HG02840 (cell line): Measurements from ENCODE around the gene DNMT1.
"Not testable (repeated sequence)": the region's sequence is repeated elsewhere in the genome, so short reads cannot be mapped to it uniquely, and the experiment has no call there.

ENCODE experiments used
- ATAC-seq: cut with Tn5 transposase; IDR thresholded peaks from one replicate; pipeline ENCODE4 v1.9.1; 2021; ENCODE audit warnings: mild to moderate bottlenecking, moderate library complexity, moderate number of reproducible peaks; ENCODE audit not compliant: unreplicated experiment, low FRiP score

Gene DNMT1

DNA sequence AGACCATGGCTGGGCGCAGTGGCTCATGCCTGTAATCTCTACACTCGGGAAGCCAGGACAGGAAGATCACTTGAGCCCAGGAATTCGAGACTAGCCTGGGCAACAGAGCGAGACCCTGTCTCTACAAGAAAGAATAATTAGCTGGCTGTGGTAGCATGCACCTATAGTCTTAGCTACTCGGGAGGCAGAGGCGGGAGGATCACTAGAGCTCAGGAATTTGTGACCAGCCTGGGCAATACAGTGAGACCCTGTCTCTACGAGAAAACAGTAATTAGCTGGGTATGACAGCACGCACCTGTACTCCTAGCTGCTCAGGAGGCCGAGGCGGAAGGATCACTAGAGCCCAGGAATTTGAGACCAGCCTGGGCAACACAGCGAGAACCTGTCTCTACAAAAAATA lies 7.4 kb downstream of the DNMT1 start:
- no peak for ATAC-seq

DNA sequence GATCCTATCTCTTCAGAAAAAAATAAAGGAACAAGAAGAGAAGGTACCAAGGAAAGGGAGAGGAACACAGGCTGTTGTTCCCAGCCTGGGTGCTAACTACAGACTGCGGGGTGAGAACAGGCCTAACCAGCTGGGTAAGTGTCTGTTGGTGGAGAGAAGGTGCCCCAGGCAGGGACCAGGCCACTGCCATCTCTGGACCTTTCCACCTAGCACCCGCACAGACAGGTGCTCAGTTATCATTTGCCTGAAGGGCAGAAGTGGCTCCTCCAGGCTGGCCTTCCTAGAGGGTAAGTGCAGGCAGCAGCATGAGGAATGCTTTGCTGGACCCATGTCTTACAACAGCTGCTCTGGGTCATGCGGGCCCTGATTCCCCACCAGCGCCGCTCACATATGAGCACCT lies 10.1 kb downstream of the DNMT1 start:
- no peak for ATAC-seq

DNA sequence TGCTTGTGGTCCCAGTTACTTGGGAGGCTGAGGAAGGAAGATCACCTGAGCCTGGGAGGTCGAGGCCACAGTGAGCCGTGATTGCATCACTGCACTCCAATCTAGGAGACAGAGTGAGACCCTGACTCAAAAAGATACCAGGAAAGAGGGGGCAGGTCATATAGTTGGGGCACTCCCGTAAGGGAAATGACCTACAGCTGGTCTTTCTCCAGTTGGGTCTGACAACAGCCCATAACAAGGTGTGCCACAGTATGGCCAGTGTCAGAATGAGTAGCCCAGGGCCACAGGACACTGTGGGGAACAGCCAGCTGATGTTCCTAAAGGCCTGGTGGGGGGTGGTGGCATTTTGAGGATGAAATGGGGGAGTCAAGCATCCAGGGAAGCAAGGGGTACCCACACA lies 10.8 kb downstream of the DNMT1 start:
- no peak for ATAC-seq

DNA sequence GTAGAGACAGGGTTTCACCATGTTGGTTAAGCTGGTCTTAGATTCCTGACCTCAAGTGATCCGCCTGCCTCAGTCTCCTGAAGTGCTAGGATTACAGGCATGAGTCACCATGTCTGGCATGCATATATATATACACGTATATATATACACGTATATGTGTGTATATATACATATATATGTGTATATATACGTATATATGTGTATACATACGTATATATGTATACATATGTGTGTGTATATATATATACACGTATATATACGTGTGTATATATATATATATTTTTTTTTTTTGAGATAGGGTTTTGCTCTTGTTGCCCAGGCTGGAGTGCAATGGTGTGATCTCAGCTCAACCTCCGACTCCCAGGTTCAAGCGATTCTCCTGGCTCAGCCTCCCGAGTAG lies 11.9 kb downstream of the DNMT1 start:
- no peak for ATAC-seq

DNA sequence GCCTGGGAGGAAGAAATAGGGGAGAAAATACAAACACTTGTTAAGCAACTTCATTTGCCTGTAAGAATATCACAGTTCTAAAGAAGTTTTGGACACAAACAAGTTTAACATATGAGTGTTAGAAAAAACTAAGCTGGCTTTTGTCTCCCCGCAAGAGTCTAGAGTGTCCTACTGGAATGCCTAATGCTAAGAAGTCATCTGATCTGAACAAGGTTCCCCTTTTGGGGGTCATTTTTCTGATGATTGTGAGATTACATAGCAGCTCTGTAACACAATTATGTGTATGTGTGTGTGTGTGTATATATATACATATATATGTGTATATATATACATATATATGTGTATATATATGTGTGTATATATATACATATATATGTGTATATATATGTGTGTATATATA lies 12.7 kb downstream of the DNMT1 start:
- ATAC-seq = no peak

DNA sequence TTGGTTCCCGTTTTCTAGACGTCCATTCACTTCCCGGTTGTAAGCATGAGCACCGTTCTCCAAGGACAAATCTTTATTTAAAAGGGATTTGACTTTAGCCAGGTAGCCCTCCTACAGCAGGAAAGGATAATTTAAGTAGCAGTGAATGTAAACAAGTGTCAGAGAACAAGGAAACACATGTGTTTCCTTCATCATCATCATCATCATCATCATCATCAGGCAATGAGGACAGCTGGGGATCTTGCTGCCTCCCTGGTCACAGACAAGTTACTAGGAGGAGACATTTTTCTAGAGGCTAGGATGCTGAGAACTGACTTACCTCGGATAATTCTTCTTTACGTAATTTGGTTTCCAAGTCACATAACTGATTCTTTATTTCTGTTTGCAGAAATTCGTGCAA lies 14.3 kb downstream of the DNMT1 start:
- ATAC-seq = no peak

DNA sequence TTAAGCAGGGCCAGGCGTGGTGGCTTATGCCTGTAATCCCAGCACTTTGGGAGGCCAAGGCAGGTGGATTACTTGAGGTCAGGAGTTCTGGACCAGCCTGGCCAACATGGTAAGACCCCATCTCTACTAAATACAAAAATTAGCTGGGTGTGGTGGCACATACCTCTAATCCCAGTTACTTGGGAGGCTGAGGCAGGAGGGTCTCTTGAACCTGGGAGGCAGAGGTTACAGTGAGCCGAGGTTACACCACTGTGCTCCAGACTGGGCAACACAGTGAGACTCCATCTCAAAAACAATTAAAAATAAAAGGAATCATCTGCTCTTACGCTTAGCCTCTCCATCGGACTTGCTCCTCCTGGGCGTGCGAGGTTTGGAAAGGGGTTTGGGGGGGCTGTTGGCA lies 14.7 kb downstream of the DNMT1 start:
- ATAC-seq = not testable (repeated sequence)

DNA sequence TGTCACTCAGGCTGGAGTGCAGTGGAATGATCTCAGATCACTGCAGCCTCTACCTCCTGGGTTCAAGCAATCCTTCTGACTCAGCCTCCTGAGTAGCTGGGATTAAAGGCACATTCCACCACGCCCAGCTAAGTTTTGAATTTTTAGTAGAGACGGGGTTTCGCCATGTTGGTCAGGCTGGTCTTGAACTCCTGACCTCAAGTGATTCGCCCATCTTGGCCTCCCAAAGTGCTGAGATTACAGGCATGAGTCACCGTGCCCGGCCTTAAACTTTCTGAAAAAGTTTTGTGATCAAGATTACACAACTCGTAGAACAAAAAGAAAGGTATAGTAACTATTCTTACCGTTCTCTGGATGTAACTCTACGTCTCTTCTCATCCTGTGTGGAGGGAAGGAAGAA lies 21.2 kb downstream of the DNMT1 start:
- no peak for ATAC-seq

DNA sequence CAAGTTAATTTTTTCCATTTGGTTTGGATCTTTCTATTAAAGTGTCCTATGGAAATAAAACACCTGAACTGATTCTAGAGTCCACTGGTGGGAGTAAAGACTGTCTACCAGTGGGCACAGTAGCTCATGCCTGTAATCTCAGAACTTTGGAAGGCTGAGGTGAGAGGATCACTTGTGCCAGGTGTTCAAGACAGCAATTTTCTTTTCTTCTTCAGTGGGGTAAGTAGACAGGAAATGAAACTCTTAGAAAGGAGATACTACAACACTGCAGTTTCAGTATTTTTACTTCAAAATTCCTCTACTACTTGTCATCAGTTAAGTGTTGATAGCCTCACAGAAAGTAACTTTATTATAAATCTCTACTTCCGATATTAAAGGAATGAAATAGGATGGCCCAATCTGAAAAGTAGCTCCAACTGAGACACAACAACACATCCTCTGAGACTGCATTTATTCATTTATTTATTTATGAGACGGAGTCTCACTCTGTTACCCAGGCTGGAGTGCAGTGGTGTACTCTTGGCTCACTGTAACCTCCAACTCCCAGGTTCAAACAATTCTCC lies 26.3 kb downstream of the DNMT1 start:
- no peak for ATAC-seq

DNA sequence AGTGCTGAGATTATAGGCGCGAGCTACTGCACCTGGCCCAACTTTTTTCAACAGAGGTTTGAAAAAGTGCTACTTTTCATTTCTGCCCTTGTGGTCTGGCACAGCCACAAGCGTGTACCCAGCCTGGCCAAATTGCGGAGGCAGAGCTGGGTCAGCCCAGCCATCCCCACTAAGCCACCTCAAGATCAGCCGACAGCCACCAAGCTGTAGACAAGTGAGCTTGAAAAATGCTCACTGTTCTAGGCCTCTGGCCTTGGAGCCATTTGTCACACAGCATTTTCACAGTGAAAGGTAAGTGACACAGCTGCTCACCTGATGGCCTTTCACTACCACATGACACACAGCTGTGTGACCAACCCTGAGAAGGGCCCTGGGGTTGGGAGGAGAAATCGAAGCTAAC lies 27.3 kb downstream of the DNMT1 start:
- ATAC-seq = no peak

DNA sequence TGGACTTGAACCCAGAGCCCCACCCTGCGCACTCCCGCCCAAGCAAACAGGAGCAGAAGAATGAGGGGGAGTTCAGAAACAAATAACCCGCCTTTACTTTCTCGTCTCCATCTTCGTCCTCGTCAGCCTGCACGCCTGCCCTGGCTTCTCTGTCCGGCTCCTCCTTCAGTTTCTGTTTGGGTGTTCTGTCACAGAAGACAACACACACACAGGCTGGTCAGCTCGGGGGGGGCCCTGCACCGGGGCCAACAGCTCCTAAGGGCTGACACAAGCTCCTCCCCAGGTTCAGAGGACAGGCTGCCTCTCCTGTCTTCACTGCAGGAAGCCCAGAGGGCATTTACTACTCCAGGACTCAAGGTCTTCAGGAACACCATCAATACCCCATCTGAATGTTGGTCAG lies 28.3 kb downstream of the DNMT1 start:
- not testable (repeated sequence) for ATAC-seq

DNA sequence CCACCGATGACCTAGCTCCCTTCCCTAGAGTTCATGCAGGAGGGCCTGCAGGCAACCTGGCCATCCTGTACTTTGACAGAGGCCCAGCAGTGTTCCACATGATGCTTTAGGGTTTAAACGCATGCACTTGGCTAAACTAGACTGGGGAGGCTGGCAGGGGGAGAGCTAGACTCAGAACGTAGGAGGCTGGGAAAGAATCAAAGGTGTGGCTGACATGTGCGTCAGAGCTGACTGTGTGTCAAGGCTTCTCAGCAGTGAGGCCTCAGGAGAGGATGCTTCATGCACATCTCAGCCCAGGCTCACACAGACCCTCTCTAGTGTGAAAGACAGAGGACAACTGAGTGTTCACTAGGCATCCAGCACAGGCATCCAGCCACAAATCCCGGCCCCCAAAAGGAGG lies 28.7 kb downstream of the DNMT1 start:
- ATAC-seq = no peak

DNA sequence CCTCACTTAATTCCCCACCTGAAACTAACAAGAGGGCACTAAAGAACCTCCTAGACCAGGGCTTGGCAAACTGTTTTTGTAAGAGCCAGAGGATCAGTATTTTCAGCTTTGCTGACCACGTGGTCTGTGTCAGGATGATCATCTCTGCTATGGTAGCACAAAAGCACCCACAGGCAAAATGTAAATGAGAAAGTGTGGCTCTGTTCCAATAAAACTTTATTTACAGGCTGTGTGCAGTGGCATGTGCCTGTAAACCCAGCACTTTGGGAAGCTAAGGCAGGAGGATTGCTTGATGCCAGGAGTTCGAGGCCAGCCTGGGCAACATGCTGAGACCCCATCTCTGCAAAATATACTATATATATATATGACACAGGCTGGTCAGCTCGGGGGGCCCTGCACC lies 31.2 kb downstream of the DNMT1 start:
- no peak for ATAC-seq

DNA sequence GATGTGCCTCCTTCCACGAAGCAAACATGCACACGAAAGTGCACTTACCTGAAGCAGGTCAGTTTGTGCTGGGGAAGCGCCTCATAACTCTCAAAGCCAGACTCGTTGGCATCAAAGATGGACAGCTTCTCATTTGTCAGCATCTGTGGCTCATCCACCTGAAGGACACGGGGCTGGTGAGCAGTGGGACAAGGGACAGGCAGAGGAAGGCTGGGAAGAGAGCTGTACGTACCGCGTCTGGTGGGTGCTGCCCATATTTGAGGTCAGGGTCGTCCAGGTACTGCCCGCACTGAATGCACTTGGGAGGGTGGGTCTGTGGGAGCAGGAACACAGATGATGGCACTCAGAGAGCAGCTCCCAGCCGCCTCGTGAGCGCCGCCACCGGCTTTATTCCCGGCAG lies 35.1 kb downstream of the DNMT1 start:
- ATAC-seq = no peak

DNA sequence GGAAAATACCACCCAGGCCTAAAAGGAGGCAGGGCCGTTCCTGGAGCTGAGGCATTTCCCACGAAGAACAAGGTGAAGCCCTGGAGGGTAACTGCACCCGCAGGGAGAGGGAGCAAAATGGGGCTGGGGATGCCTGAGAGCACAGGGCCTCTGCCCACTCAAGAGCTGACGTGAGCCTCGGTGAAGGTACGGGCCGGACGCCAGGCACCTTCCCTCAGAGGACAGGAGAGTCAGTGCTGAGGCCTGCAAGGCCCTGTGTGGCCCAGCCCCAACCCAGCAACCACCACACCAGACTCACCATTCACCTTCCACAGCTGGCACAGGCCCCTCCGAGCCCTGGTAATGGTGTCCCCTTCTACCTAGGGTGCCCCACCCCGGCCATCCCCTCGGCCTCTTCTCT lies 36.3 kb downstream of the DNMT1 start:
- ATAC-seq = no peak

DNA sequence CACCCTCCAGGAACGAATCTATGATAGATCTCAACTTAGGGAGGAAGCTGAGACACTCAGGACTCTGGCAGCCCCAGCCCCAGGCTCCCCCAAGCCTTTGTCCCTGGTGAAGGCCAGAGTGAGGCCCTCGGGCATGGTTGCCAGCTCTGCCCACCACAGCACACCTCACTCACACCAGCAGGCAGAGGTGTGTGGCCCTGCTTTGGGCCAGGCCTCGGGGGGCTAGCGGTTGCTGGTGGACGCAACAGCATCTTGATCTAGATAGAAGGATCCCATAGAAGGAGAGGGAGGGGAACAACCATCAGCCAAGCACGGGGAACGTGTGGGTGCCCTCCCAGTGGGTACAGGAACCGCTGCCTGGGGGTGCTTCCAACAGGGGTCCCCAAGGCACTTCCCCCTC lies 36.7 kb downstream of the DNMT1 start:
- ATAC-seq = no peak

DNA sequence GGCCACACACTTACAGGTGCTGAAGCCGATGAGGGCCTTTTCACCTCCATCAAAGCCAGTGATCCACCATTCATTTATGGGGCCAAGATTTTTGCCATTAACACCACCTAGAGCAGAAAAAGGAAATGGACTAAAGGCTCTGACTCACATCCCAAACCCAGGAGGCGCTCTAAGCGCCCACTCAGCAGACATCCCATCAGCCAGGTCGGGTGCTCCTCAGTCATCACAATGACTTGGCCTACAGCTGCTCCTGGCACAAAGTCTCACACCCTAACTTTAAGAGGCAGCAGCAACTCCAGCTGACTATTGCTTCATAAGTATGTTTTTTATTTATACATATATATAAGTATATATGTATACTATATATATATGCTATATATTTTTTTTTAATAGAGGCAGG lies 38.9 kb downstream of the DNMT1 start:
- ATAC-seq = no peak

DNA sequence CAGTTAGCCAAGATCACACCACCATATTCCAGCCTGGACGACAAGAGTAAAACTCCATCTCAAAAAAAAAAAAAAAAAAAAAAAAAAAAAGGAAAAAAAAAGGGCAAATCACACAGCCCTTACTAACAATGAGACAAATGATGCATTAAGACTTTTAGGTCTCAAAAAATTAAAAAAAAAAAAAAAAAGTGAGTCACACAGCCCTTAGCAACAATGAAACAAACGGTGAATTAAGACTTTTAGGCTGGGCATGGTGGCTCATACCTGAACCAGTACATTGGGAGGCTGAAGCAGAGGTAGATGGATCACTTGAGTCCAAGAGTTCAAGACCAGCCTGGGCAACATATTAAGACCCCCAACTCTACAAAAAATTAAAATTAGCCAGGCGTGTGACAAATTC lies 42.7 kb downstream of the DNMT1 start:
- no peak for ATAC-seq

DNA sequence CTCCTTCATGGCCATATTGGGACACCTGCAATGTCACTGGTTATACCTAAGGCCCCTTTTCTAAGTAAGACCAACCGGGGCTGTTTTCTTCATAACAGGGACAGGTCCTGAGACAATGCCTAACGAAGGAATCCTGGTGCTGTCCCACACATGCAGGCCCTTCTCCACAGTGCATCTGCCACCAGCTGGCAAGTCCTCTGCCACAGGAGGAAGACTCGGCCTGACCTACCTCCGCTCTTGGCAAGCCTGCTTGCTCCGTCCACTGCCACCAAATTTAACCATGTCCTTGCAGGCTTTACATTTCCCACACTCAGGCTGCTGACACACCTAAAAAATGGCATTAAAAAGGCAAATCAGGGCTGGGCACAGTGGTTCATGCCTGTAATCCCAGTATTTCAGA lies 43.2 kb downstream of the DNMT1 start:
- ATAC-seq = no peak

DNA sequence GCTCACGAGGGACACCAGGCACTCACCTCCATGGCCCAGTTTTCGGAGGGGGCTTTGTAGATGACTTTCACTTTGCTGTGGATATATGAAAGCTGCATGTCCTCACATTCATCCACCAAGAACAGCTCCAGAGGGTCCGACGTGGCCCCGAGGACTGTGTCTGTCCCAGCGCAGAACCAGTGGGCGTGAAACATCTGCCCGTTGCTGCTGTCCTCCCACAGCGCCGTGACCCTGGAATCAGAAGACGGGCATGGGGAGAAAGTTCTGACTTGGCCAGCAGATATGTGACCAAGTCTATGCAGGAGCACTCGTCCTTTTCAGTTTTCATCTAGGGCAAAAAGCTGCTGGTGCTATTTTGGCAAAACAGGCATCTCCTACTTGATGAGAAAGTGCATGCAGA lies 45.3 kb downstream of the DNMT1 start:
- ATAC-seq = no peak

DNA sequence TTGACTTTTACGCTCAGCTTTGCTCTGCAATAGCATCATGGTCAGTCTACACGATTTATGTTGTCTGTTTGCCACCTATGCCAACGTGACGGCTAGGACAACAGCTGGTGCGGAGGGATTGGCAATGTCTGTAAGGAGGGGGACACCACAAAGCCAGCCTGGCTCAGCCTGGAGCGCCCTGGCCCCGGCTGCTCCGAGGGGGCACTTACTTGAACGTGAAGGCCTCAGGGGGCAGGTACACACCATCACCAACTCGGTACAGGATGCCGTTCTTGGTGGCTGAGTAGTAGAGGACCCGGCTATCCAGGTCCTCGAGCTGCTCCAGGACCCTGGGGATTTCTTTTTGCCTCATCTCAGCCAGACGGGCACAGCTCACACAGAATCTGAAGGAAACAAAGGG lies 48.6 kb downstream of the DNMT1 start:
- no peak for ATAC-seq

DNA sequence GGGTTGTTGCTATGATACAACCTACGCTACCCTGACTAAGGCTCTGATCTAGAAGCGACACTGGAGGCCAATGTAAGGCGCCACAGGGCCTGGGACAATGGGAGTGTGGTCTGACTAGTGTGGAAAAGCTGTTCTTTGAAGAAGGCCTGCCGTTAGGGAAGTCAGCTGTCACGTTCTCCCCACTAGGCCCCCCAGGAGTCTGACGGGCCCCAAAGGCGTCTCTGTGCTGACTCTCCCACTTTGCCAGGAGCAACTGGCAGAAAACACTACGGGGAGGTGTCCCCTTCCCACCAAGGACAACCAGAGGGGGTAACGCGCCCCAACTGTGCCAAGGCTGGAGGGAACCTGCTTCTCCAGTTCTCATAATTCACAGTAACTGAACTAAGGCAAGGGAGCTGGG lies 49.7 kb downstream of the DNMT1 start:
- ATAC-seq = no peak

DNA sequence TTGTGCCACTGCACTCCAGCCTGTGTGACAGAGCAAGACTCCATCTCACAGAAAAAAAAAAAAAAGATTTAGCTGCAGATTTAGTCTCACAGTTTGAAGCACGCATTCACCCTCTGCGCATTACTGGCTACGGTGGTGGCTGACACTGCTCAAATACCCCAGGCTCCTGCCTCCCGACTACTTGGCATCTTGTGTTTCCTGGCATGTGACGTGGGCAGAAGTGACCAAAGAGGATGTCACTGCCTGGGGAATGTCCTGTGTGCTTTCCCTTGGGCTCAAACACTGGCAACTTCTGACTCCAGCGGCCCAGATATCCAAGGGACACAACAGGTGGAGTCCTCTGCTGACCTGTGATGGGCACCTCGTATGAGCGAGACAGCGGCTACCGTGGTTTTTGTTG lies 50.4 kb downstream of the DNMT1 start:
- no peak for ATAC-seq
